HS-27A (cell line): ENCODE measurements around the gene FYN.

Source experiments
- DNase-seq: peaks from one replicate; pipeline ENCODE4 v3.0.0-alpha.2; 2012; ENCODE audit warnings: low read depth, missing footprints

Gene FYN

DNA sequence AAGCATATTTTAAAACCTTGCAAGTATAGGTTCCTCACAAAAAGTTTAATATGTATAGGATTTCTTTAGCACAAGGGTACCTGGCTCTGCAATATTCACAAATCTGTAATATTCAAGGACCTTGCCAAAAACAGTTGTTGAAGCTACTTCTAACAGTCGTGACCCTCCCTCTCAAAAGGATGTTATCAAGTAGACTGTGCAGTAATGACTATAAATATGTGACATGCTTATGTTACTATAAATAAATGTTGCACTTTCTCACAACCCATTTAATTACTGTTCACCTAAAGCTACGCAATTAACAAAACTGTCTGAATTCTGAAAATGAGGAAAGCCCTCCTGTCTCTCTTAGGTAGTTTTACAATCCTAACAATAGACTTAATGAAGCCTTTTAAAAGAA lies 41.8 kb downstream of the FYN start:
- DNase-seq, result no peak

GRCh38 chr6:111829998-111830397 lies 43.3 kb downstream of the FYN start:
- no peak for DNase-seq

DNA sequence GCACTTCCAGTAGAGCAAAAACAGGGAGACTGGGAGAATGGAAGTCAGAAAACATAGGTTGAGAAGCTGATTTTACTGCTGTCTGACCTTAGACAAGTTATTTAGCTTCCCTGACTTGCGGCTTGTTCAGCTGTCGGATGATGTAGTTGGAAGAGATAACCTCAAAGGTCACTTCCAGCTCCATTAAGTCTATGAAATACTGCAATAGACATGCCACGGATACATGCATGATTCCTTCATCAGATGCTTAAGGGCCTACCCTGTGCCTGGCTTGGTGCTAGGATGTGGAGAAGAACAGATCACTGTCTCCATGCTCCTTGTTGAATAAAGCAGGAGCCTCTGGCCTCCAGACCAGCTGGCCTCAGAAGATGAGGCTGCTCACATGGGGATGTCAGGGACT lies 43.7 kb downstream of the FYN start:
- no peak for DNase-seq

DNA sequence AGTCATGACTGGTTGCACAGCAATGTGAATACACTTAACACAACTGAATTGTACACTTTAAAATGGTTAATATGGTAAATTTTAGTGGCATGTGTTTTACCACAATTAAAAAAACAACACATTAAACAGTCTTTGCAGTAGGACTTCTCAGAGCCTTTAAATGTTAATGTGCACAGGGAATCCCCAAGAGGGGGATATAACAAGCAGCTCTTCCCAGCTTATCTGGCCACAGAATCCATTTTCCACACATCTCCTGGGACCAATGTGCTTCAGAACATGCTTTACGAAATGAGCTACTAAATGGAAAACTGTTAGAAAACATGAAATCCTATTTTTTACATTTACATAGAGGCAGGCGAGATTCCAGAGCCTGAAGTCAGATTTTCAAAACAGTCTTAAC lies 44.4 kb downstream of the FYN start:
- DNase-seq, result no peak

GRCh38 chr6:111825439-111826086 lies 47.7 kb downstream of the FYN start:
- DNase-seq, result no peak

DNA sequence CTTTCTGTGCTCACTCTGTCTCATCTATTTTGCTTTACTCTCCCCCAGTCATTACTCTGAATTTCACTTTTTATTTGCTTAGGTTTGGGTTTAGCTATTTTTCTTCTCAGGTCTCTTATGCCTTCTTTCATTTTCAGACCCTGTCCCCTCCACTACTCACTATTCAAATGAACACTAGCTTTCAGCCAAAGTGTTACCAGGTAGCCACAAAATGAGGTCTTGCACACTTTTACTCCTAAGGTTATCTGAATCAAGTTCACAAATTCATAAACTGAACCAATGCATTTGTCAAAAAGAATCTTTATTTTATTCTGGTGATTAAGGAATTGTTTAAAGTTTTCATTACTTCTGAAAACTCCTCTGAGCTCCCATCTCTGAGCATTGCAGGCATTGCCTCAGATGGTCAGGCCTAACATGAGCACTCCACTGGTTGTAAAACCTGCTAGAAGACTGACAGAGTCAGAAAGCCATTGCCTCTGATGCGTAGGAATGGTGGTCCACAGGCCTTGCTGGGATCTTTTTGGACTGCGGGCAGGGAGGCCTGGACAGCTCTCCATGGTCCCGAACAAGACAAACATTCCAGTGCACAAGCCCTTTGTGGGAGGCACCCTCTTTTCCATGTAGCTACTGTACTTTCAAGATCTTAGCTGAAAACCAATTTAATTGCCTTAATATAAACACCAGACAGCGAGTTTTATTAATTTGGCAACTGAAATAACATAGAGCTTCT lies 48.5 kb downstream of the FYN start:
- no peak for DNase-seq

- DNase-seq, result peak; percentile 72
Measured at GRCh38 chr6:111823831-111824607, 49.2 kb downstream of the FYN start.

GRCh38 chr6:111823012-111823411 lies 50.2 kb downstream of the FYN start:
- DNase-seq, result no peak

DNA sequence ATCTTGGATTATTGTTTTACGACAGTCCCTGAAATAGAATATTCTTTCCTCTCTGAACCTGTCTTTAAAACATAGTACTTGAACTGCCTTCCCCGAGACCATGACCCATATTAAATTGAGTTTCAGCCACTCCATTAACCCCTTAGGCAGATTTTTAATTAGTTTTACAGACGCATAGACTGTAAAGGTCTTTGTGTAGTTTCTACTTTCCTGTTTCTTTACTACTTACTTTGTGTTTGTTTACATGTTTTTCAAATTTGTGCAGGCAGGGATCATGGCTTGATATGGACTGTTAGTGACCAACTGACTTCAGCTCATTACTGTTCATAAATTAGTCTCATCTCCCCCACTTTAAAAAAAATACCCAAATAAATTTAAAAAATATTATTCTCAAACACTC lies 53.8 kb downstream of the FYN start:
- DNase-seq, result no peak

DNA sequence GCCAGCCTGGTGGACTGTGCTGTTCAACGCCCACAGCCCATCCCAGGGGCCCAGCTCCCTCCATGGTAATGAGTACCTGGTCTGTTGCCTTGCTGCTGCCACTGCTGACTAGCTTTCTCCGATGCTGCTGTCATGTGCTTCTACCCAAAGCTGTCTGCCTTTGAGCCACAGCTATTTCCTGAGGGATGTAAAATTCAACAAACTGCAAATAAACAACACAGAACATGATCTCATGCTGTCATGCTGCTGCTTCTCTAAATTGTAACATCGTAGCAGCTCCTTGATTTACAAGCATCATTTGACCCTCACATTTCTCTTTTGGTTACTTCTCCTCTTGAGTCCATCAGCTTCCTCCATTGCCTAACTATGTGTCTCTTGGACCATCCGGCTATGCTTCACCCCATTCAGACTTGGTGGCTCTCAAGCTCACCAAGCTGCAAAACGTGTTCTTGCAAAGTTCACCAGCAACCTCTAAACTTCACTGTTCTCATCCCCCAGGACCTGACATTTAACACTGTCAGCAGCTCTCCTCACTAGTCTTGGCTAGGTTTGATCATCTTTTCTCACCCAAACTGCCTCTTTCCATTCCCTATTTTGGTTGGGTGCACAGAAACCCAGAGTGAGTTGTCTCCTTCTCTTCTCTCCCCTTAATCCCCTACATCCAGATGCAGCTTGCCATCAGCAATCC lies 54.6 kb downstream of the FYN start:
- DNase-seq, result no peak

DNA sequence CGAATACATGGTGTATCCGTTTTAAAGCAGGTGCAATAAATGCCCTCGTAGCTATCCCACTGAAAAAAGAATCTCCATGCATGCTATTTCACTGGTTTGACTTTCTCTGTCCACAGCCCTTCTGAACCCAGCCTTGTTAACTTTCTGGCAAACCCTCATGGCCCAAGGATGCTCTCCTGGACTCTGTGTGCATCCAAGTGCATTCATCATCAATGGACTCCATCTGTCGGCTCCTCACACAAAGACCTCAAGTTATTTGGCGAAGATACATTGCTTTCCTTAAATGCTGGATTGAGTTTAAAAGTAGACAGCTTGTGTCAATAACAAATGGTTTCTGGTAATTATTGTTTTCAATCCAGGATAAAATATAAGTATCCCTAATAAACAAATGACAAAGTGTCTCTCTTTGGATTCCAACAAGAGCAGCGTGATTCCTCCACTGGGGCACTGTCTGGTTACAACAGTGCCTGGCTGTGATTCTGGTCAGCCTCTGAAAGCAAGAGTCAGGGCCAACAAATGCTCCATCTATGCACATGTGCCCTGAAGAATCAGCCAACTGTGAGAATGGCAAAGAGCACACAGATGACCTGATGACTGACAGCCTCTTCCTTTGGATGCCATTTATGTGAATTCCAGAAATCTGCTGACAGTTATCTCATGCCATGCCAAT lies 55.7 kb downstream of the FYN start:
- no peak for DNase-seq

DNA sequence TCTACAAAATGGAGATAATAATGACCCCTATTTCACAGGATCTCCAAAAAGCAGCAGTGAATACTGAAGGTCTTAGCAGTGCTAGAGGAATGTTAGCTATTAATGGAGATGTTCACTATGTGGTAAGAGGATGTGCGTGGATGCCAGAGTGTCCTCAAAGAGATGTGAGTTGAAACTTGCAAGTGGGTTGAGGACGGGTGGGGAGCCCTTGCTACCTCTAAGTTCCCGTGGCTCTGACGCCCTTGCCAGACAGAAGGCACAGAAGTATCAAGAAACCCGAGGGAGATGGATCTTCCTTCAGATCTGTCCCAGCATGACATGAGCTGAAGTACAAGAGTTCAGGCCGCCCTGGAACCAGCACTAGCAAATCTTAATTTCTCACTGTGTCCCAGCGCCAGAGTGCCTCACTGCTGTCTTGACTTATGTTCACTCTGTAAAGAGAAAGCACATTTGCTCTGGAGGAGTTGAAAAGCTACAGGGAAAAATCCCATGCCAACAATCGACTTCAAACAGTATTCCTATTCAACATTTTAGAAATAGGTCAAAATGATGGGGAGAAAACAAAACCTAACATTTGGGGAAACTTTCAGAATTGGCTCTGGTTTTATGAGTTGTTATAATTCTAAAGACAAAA lies 59.5 kb downstream of the FYN start:
- no peak for DNase-seq

DNA sequence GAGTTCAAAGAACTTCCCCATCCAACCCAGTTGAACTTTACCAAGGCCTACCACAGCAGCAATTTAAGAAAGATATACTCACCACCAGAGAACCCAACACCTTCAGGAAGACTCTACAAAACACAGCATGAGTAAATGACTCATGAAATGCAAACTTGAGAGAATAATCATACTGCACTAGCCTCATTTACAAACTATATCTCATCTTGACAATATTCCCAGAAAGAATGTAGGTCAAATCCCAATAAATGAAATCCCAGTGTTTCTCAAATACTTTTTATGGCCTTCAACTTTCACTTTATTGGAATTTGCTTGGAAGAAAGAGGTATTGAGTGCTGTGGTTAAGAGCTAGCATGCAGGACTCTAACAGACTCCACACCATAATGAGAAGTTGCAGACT lies 60.0 kb downstream of the FYN start:
- DNase-seq, result peak; percentile 66

GRCh38 chr6:111812060-111813038 lies 60.9 kb downstream of the FYN start:
- peak; percentile 88 for DNase-seq

DNA sequence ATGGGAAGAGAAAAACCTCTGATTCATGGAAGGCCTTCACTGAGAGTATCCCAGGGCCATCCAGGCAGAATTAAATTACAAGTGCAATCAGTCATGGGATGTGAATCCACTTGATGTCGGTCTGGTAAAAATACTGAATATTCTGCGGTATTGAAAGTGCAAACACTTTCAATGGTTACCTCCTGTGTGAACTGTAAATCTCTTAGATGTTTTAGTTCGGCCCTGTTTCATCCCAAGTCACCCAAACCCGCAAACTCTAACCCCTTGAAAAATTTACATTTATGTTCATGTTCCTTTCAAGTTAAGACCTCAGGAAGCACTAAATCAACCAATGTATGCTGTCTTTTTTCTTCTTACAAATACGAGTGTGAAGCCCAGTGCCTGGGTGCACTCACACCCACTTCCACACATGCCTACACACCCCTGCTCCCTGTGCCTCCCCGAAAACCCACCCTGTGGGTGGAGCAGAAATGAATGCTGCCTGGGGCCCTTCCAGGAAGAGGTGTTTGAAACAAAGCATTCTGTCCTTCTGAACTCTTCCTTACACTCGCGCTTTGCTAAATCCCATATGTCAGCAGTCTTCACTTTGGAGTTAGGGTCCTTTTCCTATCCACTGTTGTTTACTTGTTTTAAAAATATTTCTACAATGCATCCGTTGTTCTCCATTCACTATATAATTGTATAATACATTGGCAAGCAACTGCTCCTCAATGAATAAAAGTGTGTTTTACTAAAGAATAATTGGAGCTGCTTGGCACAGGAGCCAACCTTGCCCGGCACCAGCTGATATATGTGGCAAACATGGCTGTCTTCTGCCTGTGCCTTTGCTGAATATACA lies 62.7 kb downstream of the FYN start:
- no peak for DNase-seq

GRCh38 chr6:111809766-111810165 lies 63.5 kb downstream of the FYN start:
- DNase-seq, result no peak

DNA sequence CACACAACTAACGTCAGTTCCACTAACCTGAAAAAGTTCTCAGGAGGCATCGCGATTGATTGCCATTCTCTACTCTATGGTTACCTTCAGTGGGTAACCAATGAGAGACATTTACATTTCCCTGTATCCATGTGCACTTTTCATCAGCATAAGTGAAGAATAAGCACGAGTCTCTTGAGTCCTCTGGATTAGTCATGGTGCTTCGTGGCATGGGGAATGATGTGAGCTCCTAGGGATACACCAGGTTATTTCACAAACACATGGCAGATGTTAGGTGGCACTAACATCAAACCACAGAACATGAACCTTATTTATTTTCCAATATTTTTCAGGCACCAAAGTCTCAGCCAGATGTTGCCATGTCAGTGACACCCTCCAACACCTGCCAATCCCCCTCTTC lies 64.0 kb downstream of the FYN start:
- DNase-seq, result no peak

- no peak for DNase-seq
Measured at GRCh38 chr6:111808493-111808892, 64.8 kb downstream of the FYN start.
